Measurements from ENCODE around the gene GABRA4.

The GABRA4 gene

DNA sequence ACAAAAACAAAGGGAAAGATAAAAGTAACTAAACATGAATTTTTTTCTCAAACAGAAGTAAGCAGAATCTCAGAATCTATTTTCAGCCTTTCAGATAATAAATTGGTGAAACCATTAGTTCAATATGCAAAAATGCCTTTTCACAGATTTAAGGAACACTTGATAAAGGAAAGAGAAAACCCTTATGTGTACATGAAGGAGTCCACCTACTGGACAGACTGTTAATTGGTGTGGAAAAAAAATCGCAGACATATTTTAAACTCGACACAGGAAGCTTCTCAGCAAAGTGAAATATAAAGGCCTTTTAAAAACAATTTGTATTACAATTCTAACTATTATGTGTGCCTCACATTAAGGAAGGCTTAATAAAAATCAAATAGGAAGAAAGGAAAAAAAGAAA, 106.7 kb downstream of the GABRA4 start:
- TF ChIP-seq, protein P1, sequence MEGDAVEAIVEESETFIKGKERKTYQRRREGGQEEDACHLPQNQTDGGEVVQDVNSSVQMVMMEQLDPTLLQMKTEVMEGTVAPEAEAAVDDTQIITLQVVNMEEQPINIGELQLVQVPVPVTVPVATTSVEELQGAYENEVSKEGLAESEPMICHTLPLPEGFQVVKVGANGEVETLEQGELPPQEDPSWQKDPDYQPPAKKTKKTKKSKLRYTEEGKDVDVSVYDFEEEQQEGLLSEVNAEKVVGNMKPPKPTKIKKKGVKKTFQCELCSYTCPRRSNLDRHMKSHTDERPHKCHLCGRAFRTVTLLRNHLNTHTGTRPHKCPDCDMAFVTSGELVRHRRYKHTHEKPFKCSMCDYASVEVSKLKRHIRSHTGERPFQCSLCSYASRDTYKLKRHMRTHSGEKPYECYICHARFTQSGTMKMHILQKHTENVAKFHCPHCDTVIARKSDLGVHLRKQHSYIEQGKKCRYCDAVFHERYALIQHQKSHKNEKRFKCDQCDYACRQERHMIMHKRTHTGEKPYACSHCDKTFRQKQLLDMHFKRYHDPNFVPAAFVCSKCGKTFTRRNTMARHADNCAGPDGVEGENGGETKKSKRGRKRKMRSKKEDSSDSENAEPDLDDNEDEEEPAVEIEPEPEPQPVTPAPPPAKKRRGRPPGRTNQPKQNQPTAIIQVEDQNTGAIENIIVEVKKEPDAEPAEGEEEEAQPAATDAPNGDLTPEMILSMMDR (IDR thresholded peaks at IDR 0.05; ENCODE audit: low read depth, low read length): peak; percentile 41
- DNase-seq (ENCODE audit: low read depth in 2 of 2): peak; percentile 9 to 34

GRCh38 chr4:46878641-46879040, 114.7 kb downstream of the GABRA4 start:
- no peak overlapping the region for H3K4me3 ChIP-seq (replicated peaks in 1 of 2; ENCODE audit: low read depth in 2 of 2, low read length in 2 of 2)
- DNase-seq (ENCODE audit: low read depth in 2 of 2): no peak
- TF ChIP-seq, protein P1 (IDR thresholded peaks at IDR 0.05; ENCODE audit: low read depth, low read length): no peak

More for the DNA sequence above, 106.7 kb downstream of the GABRA4 start:
- H3K4me3 ChIP-seq (replicated peaks in 1 of 2; ENCODE audit: low read depth in 2 of 2, low read length in 2 of 2): no peak overlapping the region

DNA sequence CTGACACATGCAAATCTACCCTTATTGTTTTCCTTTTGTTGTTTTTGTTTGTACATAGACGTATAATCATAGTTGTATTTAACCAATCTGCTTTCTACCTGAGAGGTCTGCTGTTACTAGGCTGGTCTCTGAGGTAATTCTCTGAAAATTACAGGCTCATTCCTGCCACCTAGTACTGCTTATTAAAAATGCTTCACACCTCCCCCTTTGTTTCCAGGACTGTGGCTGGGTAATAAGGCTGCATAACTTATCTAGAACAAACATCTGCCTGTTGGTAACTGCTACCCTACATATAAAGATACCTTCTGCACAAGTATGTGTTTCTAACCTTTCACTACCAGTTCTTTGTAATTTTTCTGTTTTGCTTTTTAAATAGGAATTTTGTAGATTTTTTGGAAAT, 118.6 kb downstream of the GABRA4 start:
- DNase-seq (ENCODE audit: low read depth in 2 of 2): no peak
- no peak overlapping the region for H3K4me3 ChIP-seq (replicated peaks in 1 of 2; ENCODE audit: low read depth in 2 of 2, low read length in 2 of 2)
- TF ChIP-seq, protein P1 (IDR thresholded peaks at IDR 0.05; ENCODE audit: low read depth, low read length): no peak

DNA sequence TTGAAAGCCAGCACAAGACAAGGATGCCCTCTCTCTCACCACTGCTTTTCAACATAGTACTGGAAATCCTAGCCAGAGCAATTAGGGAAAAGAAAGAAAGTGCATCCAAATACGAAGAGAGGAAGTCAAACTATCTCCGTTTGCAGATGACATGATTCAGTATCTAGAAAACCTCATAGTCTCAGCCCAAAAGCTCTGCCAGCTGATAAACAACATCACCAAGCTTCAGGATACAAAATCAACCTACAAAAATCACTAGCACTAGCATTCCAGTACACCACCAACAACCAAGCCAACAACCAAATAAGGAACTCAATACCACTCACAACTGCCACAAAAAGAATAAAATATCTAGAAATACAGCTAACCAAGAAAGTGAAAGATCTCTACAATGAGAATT, 123.0 kb downstream of the GABRA4 start:
- TF ChIP-seq, protein P1 (IDR thresholded peaks at IDR 0.05; ENCODE audit: low read depth, low read length): no peak
- no peak for DNase-seq (ENCODE audit: low read depth in 2 of 2)
- H3K4me3 ChIP-seq (replicated peaks in 1 of 2; ENCODE audit: low read depth in 2 of 2, low read length in 2 of 2): no peak overlapping the region
